Frontal cortex (tissue), 4 donors: ENCODE measurements around the gene LIPE. TPM values are rescaled to one million over a fixed set of nuclear protein-coding genes. Genes with fewer than 3 reads are reported as not detected.
A peak's percentile ranks its signal among the peaks of the same experiment; 100 is the strongest.

Experiments used
- DNase-seq, 2 donors: peaks; one replicate each; pipeline ENCODE4 v3.0.0; 2012; ENCODE audit warnings: low spot score in 2 of 2
- FAIRE-seq: peaks from 2 replicates; lab custom pipeline; 2012; peaks lifted over from hg19 to GRCh38; lab: Jason Lieb, UNC
- small RNA-seq: library from RNA; depleted of rRNA; stranded (forward); fragments of <200 nt; gene quantifications from one replicate; pipeline ENCODE3, GENCODE V24; 2014
- total RNA-seq: library from RNA; depleted of rRNA; stranded (reverse); fragments of >200 nt; gene quantifications from one replicate; pipeline ENCODE4 v1.2.3, GENCODE V29; 2014
- donor health status: control.
- donor health status: control.
- donor health status: control.

The LIPE gene
- total RNA-seq, 1 donor from 2014 or later, result 10.2 TPM

GRCh38 chr19:42361545-42361910, 65.7 kb downstream of the LIPE start:
- DNase-seq, result no peak

GRCh38 chr19:42360787-42361544, 66.2 kb downstream of the LIPE start:
- no peak for DNase-seq
- no peak for FAIRE-seq

More at GRCh38 chr19:42361545-42361910, 65.7 kb downstream of the LIPE start:
- no peak for FAIRE-seq

DNA sequence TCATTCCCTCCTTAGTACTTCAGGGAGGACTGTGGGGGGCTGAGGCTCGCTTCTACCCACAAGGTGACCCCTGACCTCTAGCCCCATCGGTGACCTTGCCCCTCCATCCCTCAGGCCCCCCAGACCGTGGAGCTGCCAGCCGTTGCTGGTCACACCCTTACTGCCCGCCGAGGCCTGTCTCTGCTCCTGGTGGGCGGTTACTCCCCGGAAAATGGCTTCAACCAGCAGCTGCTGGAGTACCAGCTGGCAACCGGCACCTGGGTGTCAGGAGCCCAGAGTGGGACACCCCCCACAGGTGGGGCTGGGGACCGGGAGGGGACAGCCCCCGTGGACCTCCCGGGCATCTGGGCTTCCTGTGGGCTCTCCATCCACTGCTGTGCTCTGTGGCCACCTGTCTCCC, 69.9 kb downstream of the LIPE start:
- no peak for DNase-seq
- FAIRE-seq, result no peak

DNA sequence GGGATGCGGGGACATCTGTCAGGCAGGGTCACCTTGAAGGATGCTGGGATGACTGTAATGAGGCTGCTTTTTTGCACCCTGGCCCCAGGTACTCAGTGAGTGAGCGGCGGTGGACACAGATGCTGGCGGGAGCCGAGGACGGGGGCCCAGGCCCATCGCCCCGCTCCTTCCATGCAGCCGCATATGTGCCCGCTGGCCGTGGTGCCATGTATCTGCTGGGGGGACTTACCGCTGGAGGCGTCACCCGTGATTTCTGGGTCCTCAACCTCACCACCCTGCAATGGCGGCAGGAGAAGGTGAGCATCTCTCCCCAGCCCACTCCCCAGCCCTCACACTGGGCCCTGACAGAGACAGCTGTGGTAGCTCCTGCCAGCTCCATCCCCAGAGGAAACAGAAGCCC, 70.5 kb downstream of the LIPE start:
- no peak for DNase-seq
- no peak for FAIRE-seq

- FAIRE-seq, result no peak
Observed at GRCh38 chr19:42355896-42356295, 71.3 kb downstream of the LIPE start.

GRCh38 chr19:42353341-42354015, 73.7 kb downstream of the LIPE start:
- DNase-seq, result no peak
- no peak for FAIRE-seq

More at GRCh38 chr19:42355896-42356295, 71.3 kb downstream of the LIPE start:
- no peak for DNase-seq

GRCh38 chr19:42352301-42353259, 74.6 kb downstream of the LIPE start:
- DNase-seq, result peak; percentile 52 to 65
- FAIRE-seq, result no peak

Small RNAs within 50 kb of the gene (small RNA-seq; reads per million reads assigned to genes)
- gene RNU4-60P, result not detected

Other genes with a start within 250 kb of the LIPE start
- gene DEDD2, start 209.7 kb downstream of the LIPE start, total RNA-seq, result 20.0 TPM
- 4.1 TPM for gene ZNF526, start 207.1 kb downstream of the LIPE start, total RNA-seq
- gene GSK3A, start 184.8 kb downstream of the LIPE start, total RNA-seq, result 16.3 TPM
- 7.7 TPM for gene ERF, start 172.3 kb downstream of the LIPE start, total RNA-seq
- 15.5 TPM for gene CIC, start 158.1 kb downstream of the LIPE start, total RNA-seq
- 2.0 TPM for gene PRR19, start 125.3 kb downstream of the LIPE start, total RNA-seq
- gene PAFAH1B3, start 124.8 kb downstream of the LIPE start, total RNA-seq, result 242 TPM
- gene TMEM145, start 114.1 kb downstream of the LIPE start, total RNA-seq, result 35.1 TPM
- gene MEGF8, start 101.8 kb downstream of the LIPE start, total RNA-seq, result 35.9 TPM
- gene CNFN, start 37.1 kb downstream of the LIPE start, total RNA-seq, result not detected
- not detected for gene CXCL17, start 15.6 kb upstream of the LIPE start, total RNA-seq
- gene CEACAM1, start 101.1 kb upstream of the LIPE start, total RNA-seq, result not detected
- under 0.01 TPM for gene CEACAM8, start 167.5 kb upstream of the LIPE start, total RNA-seq